Mammary epithelial cell (primary cell): ENCODE data around the gene MIX23.

ENCODE experiments used
- CTCF ChIP-seq, 2 donors: IDR thresholded peaks in 1 of 2; conservative IDR thresholded peaks in 1 of 2; 2 replicates each; pipeline ENCODE4 v1.5.1; 2011 to 2012; ENCODE audit warnings: inconsistent platforms in 2 of 2, low read length in 2 of 2, mild to moderate bottlenecking in 2 of 2, control low read depth in 1 of 2, low read depth in 1 of 2; ENCODE audit not compliant: insufficient read depth in 1 of 2; ENCODE audit errors: extremely low read depth in 1 of 2
- EZH2 ChIP-seq: IDR thresholded peaks from 2 replicates; pipeline ENCODE4 v1.6.1; 2012; ENCODE audit warnings: low read length, inconsistent platforms, borderline replicate concordance

- TF ChIP-seq EZH2 = no peak
- no peak for TF ChIP-seq CTCF (conservative IDR thresholded peaks at IDR 0.05 in 1 of 2, IDR thresholded peaks at IDR 0.05 in 1 of 2; ENCODE audit: extremely low read depth in 1 of 2, insufficient read depth in 1 of 2, low read depth in 1 of 2, low read length in 2 of 2)
Observed at GRCh38 chr3:122316368-122316767, 66.7 kb downstream of the MIX23 start.
